Stomach (tissue), 9 donors: ENCODE measurements around the gene PRX. TPM values are rescaled to one million over a fixed set of nuclear protein-coding genes. Genes with fewer than 3 reads are reported as not detected.
"Not testable (repeated sequence)": the region's sequence is repeated elsewhere in the genome, so short reads cannot be mapped to it uniquely, and the experiment has no call there.

Experiments used
- DNase-seq, 2 donors: peaks; one replicate each; pipeline versions ENCODE4 v3.0.0 to v3.0.0-alpha.2; 2013 to 2019
- H3K27ac ChIP-seq, 5 donors: fragments of 200-600 bp in 4 of 5; sonication (generic) in 4 of 5; one replicate each; pipeline ENCODE4 v1.5.1; 2013 to 2019; ENCODE audit warnings: mild to moderate bottlenecking in 1 of 5, moderate library complexity in 1 of 5
- H3K27me3 ChIP-seq, 3 donors: fragments of 200-600 bp; sonication (generic); one replicate each; pipeline ENCODE4 v1.5.1; 2017 to 2019; ENCODE audit warnings: mixed run types in 1 of 3
- H3K36me3 ChIP-seq, 4 donors: fragments of 200-600 bp; sonication (generic); 1 replicate in 3 of 4; 2 replicates in 1 of 4; pipeline ENCODE4 v1.5.1; 2016 to 2019
- H3K4me1 ChIP-seq, 4 donors: fragments of 200-600 bp; sonication (generic); one replicate each; pipeline ENCODE4 v1.5.1; 2016 to 2019
- H3K4me3 ChIP-seq, 4 donors: fragments of 200-600 bp; sonication (generic) in 3 of 4; one replicate each; pipeline ENCODE4 v1.5.1; 2016 to 2019; ENCODE audit warnings: mild to moderate bottlenecking in 1 of 4
- H3K9me3 ChIP-seq, 4 donors: fragments of 200-600 bp; sonication (generic); one replicate each; pipeline ENCODE4 v1.5.1; 2016 to 2019
- EP300 ChIP-seq: sonication (generic); formaldehyde crosslinking; IDR thresholded peaks from one replicate; pipeline ENCODE4 v1.6.1; 2017; ENCODE audit warnings: antibody characterized with exemption
- POLR2A ChIP-seq, 4 donors: fragments of 450-650 bp; IDR thresholded peaks; one replicate each; pipeline ENCODE4 v1.6.1; 2016; ENCODE audit warnings: antibody characterized with exemption in 4 of 4, control low read depth in 2 of 4, mild to moderate bottlenecking in 1 of 4, moderate library complexity in 1 of 4
- POLR2AphosphoS5 ChIP-seq, 3 donors: sonication (generic); formaldehyde crosslinking; IDR thresholded peaks; one replicate each; pipeline ENCODE4 v1.6.1; 2016; ENCODE audit warnings: antibody characterized with exemption in 3 of 3
- WGBS, 5 donors: extraction: QIAGEN DNeasy Blood & Tissue Kit in 3 of 5; methylation state at CpG; one replicate each; pipeline versions ENCODE4 v1.1.5 to v1.1.7; 2013 to 2018; 5-methylcytosine and 5-hydroxymethylcytosine counted together
- intact Hi-C: fragments of 100-400 bp; cut with DNase I; formaldehyde crosslinking; loops from one replicate; pipeline ENCODE4 v1.15.1; 2023; ENCODE audit warnings: low total_unique reads
- polyA plus RNA-seq, 3 donors: library from polyadenylated mRNA; stranded (reverse); fragments of 200-250 nt; gene quantifications; one replicate each; pipeline ENCODE4 v1.2.3, GENCODE V29; 2013
- total RNA-seq, 5 donors: library from RNA; depleted of rRNA; stranded (reverse); fragments of >200 nt; gene quantifications; one replicate each; pipeline versions ENCODE4 v1.1.0 to v1.2.3, GENCODE V29; 2014 to 2016
- TF ChIP-seq, protein P1 (sequence below), 7 experiments: fragments of 450-650 bp in 4 of 7; fragments of 200-600 bp in 3 of 7; sonication (generic) in 3 of 7; IDR thresholded peaks; one replicate each; pipeline ENCODE4 v1.5.1; 2016 to 2019; ENCODE audit warnings: antibody characterized with exemption in 7 of 7, control low read depth in 2 of 7, mild to moderate bottlenecking in 1 of 7
- donor health status: healthy with polysubstance abuse.
- donor health status: Bipolar disorder and iron deficiency.
- donor health status: healthy.

PRX gene
- total and polyA plus RNA-seq, 8 donors = 1.6 to 8.6 (median 4.3) TPM; not detected in 1

DNA sequence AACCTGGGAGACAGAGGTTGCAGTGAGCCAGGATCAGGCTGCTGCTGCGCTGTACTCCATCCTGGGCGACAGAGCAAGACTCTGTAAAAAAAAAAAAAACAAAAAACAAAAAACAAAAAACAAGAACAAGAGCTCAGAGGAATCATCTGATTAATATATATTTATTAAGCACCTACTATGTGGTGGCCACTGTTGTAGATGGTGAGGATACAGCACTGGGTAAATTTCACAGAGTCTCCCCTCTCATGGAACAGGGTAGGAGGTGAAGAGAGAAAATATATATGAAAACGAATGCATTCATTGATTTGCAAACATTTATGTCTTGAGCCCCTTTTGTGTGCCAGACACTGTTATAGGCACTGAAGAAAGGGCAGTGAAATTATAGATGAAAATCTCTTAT is 18.5 kb upstream of the PRX start:
- no peak overlapping the region for H3K4me3 ChIP-seq
- H3K4me1 ChIP-seq = peaks cover 16 to 32% (median 29%) of the 10 kb centered on the region in 4 donors
- H3K9me3 ChIP-seq = no peaks in the 10 kb centered on the region
- intact Hi-C loops = no loop called here
- no peak for TF ChIP-seq POLR2A (IDR thresholded peaks at IDR 0.05)
- peak overlapping the region in 3 of 5 donors; percentile 92 to 97 (median 95) for H3K27ac ChIP-seq
- H3K27me3 ChIP-seq = no peaks in the 10 kb centered on the region
- 82 to 93% (median 86%) methylated on average over 3 of the region's 3 CpGs for WGBS, 5 donors
- H3K36me3 ChIP-seq = no peaks in the 10 kb centered on the region
- no peak for DNase-seq

DNA sequence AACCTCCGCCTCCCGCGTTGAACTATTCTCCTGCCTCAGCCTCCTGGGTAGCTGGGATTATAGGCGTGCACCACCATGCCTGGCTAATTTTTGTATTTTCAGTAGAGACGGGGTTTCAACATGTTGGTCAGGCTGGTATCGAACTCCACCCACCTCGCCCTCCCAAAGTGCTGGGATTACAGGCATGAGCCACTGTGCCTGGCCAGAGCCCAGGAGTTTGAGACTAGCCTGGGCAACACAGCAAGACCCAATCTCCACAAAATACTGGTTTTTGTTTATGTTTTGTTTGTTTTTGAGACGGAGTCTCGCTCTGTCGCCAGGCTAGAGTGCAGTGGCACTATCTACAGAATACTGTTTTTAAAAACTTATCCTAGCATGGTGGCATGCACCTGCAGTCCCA is 17.1 kb upstream of the PRX start:
- H3K4me1 ChIP-seq = peaks cover 16 to 38% (median 35%) of the 10 kb centered on the region in 4 donors
- intact Hi-C loops, H3K4me3 ChIP-seq, H3K27me3 ChIP-seq, DNase-seq, H3K36me3 ChIP-seq, H3K9me3 ChIP-seq, H3K27ac ChIP-seq: not testable (repeated sequence)
- WGBS, 5 donors = 92 to 96% (median 95%) methylated on average over 10 of the region's 10 CpGs

DNA sequence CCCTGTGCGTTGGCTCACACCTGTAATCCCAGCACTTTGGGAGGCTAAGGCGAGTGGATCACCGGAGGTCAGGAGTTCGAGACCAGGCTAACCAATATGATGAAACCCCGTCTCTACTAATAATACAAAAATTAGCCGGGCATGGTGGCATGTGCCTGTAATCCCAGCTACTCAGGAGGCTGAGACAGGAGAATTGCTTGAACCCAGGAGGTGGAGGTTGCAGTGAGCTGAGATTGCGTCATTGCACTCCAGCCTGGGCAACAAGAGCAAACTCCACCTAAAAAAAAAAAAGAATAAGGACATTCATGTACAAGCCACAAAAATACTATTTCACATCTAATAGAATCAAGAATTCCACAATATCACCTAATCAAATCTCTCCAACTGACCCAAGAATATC is 15.0 kb upstream of the PRX start:
- H3K27ac ChIP-seq, DNase-seq, intact Hi-C loops, H3K36me3 ChIP-seq, H3K27me3 ChIP-seq, H3K4me3 ChIP-seq, H3K9me3 ChIP-seq: not testable (repeated sequence)
- WGBS, 5 donors = 93 to 97% (median 96%) methylated on average over 7 of the region's 7 CpGs
- H3K4me1 ChIP-seq = peaks cover 23 to 40% (median 34%) of the 10 kb centered on the region in 4 donors

DNA sequence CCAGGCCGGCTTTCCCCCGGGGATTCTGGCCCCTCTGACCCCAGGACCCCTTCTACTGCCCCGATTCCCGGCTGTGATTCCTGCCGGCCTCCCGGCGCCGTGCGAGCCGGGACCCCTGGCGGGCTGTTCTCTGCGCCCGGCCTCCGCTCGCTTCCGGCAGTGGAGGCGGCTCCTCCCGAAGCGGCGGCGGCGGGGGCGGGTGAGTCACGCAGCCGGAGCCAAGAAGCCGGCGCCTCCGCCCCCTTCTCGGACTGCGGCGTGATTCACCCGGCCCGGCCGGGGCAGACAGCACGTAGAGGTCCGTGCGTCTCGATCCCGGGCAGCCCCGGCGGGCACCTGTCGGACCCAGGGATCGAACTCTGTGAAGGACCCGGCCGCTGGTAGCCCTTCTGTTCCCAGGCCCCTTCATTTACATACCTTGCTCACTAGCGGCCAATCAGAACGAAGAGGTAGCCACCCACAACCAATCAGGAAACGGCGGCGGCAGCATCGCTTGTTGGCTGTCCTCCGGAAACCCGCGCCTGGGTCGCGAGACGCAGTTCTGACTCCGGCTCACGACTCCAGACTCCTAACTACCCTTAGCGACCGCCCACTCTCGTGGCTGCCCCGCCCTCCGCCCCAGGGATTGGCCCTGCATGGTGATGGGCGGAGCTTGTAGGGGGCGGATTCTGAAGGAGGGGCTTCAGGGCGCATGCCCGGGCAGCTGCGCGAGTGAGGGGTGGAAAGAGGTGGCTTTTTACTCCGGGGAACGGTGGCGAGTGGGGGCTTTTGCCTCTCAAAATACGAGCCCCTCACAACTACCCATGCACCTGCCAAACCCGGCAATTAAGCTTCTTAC is 12.5 kb upstream of the PRX start, which contains the start of gene SERTAD1:
Gene SERTAD1 (minus strand): TSS at position 543 of the 838 bp plus-strand sequence. CDS start 2,446 bp downstream, outside the sequence.
- intact Hi-C loops = no loop called here
- H3K36me3 ChIP-seq = peaks cover 12 to 13% (median 12%) of the 10 kb centered on the region in 4 donors
- DNase-seq = peak; percentile 100

DNA sequence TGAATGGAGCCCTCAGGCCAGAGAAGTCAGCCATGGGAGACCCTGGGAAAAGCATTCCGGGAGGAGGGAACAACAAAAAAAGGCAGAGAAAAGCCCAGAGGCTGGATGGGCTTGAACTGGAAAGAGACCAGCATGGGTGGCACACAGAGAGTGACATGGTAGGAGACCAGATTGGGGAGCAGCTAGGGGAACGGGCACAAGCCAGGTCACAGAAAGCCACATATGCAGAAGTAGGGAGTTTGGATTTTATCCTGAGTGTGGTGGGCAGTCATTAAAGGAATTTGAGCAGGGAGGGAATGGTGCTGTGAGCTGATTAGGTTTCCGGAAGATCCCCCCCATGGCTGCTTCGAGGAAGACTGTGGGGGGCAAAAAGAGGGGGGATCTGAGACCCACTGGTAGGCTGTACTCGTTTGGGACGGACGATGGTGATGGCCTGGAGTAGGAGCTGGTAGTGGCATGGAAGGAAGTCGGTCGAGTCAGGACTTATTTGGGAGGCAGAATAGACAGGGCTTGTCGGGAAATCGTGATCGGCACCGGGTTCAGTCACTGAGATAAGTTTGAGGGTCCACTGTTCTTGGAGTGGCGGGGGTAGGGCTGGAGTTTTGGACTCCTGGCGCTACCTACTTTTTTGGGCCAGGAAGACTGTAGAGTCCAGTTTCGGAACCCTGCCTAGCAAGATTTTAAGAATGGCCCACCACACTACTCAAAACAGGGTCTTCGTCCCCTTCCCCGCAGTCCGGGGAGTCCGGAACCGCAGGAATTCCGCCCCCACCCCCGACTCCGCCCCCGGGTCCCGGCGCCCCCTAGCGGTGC is 11.7 kb upstream of the PRX start:
- peak overlapping the region; percentile 97 to 100 (median 99) for H3K27ac ChIP-seq
- 0 to 3% (median 1%) methylated on average over 20 to 28 of the region's 28 CpGs for WGBS, 5 donors
- peaks cover 12 to 13% (median 12%) of the 10 kb centered on the region in 4 donors for H3K36me3 ChIP-seq
- peak overlapping the region; percentile 64 to 87 (median 76) for H3K4me3 ChIP-seq
- H3K4me1 ChIP-seq = peaks cover 34 to 49% (median 43%) of the 10 kb centered on the region in 4 donors
- no peaks in the 10 kb centered on the region for H3K9me3 ChIP-seq
- intact Hi-C loops = no loop called here
- no peaks in the 10 kb centered on the region for H3K27me3 ChIP-seq
- TF ChIP-seq POLR2A (IDR thresholded peaks at IDR 0.05) = no peak
- TF ChIP-seq, protein P1, sequence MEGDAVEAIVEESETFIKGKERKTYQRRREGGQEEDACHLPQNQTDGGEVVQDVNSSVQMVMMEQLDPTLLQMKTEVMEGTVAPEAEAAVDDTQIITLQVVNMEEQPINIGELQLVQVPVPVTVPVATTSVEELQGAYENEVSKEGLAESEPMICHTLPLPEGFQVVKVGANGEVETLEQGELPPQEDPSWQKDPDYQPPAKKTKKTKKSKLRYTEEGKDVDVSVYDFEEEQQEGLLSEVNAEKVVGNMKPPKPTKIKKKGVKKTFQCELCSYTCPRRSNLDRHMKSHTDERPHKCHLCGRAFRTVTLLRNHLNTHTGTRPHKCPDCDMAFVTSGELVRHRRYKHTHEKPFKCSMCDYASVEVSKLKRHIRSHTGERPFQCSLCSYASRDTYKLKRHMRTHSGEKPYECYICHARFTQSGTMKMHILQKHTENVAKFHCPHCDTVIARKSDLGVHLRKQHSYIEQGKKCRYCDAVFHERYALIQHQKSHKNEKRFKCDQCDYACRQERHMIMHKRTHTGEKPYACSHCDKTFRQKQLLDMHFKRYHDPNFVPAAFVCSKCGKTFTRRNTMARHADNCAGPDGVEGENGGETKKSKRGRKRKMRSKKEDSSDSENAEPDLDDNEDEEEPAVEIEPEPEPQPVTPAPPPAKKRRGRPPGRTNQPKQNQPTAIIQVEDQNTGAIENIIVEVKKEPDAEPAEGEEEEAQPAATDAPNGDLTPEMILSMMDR (IDR thresholded peaks at IDR 0.05) = no peak
- no peak for TF ChIP-seq POLR2AphosphoS5 (IDR thresholded peaks at IDR 0.05)
- no peak for TF ChIP-seq EP300
- peak in 1 of 2 donors; percentile 60 for DNase-seq

More for the DNA sequence above, 12.5 kb upstream of the PRX start, which contains the start of gene SERTAD1:
- peak in 2 of 4 donors; percentile 97 to 98 for TF ChIP-seq POLR2A (IDR thresholded peaks at IDR 0.05)
- no peak for TF ChIP-seq EP300
- TF ChIP-seq, protein P1 (IDR thresholded peaks at IDR 0.05) = peak in 5 of 7 experiments; percentile 69 to 87 (median 78)
- peak; percentile 98 to 100 (median 100) for TF ChIP-seq POLR2AphosphoS5 (IDR thresholded peaks at IDR 0.05)
- Histone ChIP-seq H3K9me3 (no peaks in the 10 kb centered on the region), H3K27me3 (no peaks in the 10 kb centered on the region), H3K4me1 (peaks cover 34 to 47% (median 41%) of the 10 kb centered on the region in 4 donors), H3K27ac (peak within 1 kb of the TSS; percentile 97 to 100 (median 99)), H3K4me3 (peak within 1 kb of the TSS; percentile 64 to 87 (median 76))
- WGBS, 5 donors = 0 to 1% (median 1%) methylated on average over 12 to 75 of the region's 75 CpGs
